Measurements from ENCODE around the gene UBL3.

The UBL3 gene

DNA sequence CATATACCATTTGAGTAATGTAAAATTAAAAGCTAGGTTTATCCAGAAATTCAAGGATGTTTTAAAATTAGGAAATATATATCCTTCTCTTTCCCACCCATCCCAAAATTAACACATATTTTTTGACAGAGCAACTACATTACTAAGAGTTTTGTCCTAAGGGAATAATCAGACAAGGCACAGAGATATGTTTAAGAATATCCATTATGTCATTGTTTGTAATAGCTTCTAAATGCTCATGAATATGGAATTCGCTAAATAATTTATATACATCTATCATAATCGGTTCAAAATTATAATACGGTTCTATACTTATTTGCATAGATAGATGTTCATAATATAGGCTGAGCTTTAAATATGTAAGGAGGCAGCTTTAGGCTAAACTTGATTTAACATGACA, 9.8 kb downstream of the UBL3 start:
- no peak overlapping the region for H3K27ac ChIP-seq (ENCODE audit: low read length)
- H3K9me3 ChIP-seq (ENCODE audit: control insufficient read depth in 1 of 2, low read length in 2 of 2): no peaks in the 10 kb centered on the region
- no peaks in the 10 kb centered on the region for H3K27me3 ChIP-seq (ENCODE audit: low read depth, low read length)
- no peaks in the 10 kb centered on the region for H3K36me3 ChIP-seq (ENCODE audit: control insufficient read depth in 1 of 2, insufficient read depth in 2 of 2, low read length in 2 of 2)
- H3K4me3 ChIP-seq (ENCODE audit: low read depth in 1 of 2, low read length in 2 of 2): no peak overlapping the region
- H3K4me1 ChIP-seq (ENCODE audit: control insufficient read depth in 1 of 2, insufficient read depth in 2 of 2, low read length in 2 of 2): peaks cover 0 to 12% of the 10 kb centered on the region in 2 donors

DNA sequence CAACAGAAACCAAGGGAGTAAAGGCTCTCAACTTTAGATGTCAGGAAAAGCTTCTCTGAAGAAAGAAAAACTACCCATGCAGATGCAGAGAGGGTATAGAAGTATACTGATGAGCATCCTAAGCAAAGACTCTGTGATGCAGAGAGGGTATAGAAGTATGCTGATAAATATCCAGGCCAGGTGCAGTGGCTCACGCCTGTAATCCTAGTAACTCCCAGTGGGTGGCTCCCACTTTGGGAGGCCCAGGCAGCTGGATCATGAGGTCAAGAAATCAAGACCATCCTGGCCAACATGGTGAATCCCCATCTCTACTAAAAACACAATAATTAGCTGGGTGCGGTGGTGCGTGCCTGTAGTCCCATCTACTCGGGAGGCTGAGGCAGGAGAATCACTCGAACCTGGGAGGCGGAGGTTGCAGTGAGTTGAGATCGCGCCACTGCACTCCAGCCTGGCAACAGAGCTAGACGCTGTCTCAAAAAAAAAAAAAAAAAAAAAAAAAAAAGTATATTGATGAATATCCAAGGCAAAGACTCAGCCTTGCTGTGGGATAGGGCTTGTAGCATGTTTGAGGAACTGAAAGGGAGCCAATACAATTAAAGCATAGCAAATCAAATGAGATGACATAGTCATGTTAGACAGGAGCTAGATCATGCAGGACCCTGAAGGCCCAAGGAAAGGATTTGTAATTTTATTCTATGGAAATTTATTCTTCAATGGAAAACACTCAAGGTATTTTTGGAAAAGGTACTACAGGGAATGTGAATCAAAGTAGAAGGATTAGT, 14.9 kb downstream of the UBL3 start:
- Histone ChIP-seq H3K36me3 (ENCODE audit: control insufficient read depth in 1 of 2, insufficient read depth in 2 of 2, low read length in 2 of 2) (no peaks in the 10 kb centered on the region), H3K27me3 (ENCODE audit: low read depth, low read length) (no peaks in the 10 kb centered on the region), H3K27ac (ENCODE audit: low read length) (no peak overlapping the region), H3K4me3 (ENCODE audit: low read depth in 1 of 2, low read length in 2 of 2) (no peak overlapping the region), H3K9me3 (ENCODE audit: control insufficient read depth in 1 of 2, low read length in 2 of 2) (no peaks in the 10 kb centered on the region), H3K4me1 (ENCODE audit: control insufficient read depth in 1 of 2, insufficient read depth in 2 of 2, low read length in 2 of 2) (peaks cover 4 to 11% of the 10 kb centered on the region in 2 donors)

DNA sequence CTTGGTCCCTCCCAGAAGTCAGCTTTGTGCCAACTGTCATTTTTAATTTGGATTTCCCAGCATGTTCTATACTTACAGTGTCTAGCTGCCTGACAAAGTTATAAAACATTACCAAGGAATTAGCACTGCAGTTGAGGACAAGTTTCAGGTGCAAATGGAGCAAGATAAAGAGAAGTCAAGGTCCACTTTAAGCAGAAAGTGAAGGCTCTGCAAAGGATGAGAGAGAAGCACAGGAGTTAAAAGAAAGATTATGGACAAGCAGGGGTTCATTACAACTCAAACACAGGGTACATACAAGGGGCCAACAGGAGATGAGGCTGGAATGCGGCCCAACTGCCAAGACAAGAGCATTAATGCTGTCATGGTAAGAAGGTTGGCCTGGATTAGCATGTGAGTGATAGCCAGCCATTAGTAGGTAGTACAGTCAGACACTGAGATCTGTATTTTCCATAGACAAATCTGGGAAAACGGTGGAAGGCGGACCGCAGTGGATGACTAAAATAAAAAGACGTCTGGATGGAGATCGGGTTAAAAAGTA, 17.6 kb downstream of the UBL3 start:
- peaks cover 4 to 15% of the 10 kb centered on the region in 2 donors for H3K4me1 ChIP-seq (ENCODE audit: control insufficient read depth in 1 of 2, insufficient read depth in 2 of 2, low read length in 2 of 2)
- H3K9me3 ChIP-seq (ENCODE audit: control insufficient read depth in 1 of 2, low read length in 2 of 2): no peaks in the 10 kb centered on the region
- no peaks in the 10 kb centered on the region for H3K27me3 ChIP-seq (ENCODE audit: low read depth, low read length)
- H3K36me3 ChIP-seq (ENCODE audit: control insufficient read depth in 1 of 2, insufficient read depth in 2 of 2, low read length in 2 of 2): no peaks in the 10 kb centered on the region
- no peak overlapping the region for H3K27ac ChIP-seq (ENCODE audit: low read length)
- no peak overlapping the region for H3K4me3 ChIP-seq (ENCODE audit: low read depth in 1 of 2, low read length in 2 of 2)

DNA sequence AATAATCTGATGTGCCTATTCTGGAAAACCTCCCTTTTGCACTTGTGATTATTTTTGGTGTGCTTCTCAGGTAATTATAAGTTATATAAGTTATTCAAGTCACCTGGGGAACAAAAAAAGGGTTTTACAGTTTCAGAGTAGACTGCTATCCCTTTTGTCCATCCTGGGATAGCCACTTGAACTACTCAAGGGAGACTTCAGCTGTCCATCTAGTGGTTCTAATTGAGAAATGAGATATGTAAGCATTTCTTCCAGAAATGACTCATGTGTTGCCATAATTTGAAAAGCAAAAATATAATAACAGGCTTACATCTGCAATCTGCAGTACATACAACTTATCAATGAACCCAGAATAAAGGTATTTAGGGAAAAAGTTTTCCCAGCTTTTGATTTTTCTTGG, 20.4 kb downstream of the UBL3 start:
- Histone ChIP-seq H3K36me3 (ENCODE audit: control insufficient read depth in 1 of 2, insufficient read depth in 2 of 2, low read length in 2 of 2) (no peaks in the 10 kb centered on the region), H3K27me3 (ENCODE audit: low read depth, low read length) (no peaks in the 10 kb centered on the region), H3K4me3 (ENCODE audit: low read depth in 1 of 2, low read length in 2 of 2) (no peak overlapping the region), H3K4me1 (ENCODE audit: control insufficient read depth in 1 of 2, insufficient read depth in 2 of 2, low read length in 2 of 2) (peaks cover 4 to 11% of the 10 kb centered on the region in 2 donors), H3K9me3 (ENCODE audit: control insufficient read depth in 1 of 2, low read length in 2 of 2) (no peaks in the 10 kb centered on the region), H3K27ac (ENCODE audit: low read length) (no peak overlapping the region)

DNA sequence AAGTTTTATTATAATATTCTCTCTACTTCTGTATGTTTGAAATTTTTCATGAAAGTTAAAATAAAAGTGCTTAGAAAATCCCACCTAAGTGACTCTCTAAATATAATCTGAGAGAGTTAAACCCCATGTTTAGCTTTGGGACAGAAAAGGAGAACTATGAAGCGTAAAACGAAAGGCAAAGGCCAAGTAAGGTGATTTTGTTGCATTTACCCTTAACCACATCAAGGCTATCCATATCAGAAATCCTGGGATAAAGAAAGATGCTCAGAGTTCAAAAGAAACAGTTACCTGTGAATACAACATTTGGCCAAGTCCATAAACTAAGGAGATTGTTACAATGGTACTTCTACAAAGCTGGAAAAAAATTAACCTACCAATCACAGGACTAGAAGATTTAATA, 31.3 kb downstream of the UBL3 start:
- Histone ChIP-seq H3K4me3 (ENCODE audit: low read depth in 1 of 2, low read length in 2 of 2) (no peak overlapping the region), H3K36me3 (ENCODE audit: control insufficient read depth in 1 of 2, insufficient read depth in 2 of 2, low read length in 2 of 2) (no peaks in the 10 kb centered on the region), H3K9me3 (ENCODE audit: control insufficient read depth in 1 of 2, low read length in 2 of 2) (no peaks in the 10 kb centered on the region), H3K27me3 (ENCODE audit: low read depth, low read length) (no peaks in the 10 kb centered on the region), H3K4me1 (ENCODE audit: control insufficient read depth in 1 of 2, insufficient read depth in 2 of 2, low read length in 2 of 2) (peaks cover 8 to 23% of the 10 kb centered on the region in 2 donors), H3K27ac (ENCODE audit: low read length) (no peak overlapping the region)

DNA sequence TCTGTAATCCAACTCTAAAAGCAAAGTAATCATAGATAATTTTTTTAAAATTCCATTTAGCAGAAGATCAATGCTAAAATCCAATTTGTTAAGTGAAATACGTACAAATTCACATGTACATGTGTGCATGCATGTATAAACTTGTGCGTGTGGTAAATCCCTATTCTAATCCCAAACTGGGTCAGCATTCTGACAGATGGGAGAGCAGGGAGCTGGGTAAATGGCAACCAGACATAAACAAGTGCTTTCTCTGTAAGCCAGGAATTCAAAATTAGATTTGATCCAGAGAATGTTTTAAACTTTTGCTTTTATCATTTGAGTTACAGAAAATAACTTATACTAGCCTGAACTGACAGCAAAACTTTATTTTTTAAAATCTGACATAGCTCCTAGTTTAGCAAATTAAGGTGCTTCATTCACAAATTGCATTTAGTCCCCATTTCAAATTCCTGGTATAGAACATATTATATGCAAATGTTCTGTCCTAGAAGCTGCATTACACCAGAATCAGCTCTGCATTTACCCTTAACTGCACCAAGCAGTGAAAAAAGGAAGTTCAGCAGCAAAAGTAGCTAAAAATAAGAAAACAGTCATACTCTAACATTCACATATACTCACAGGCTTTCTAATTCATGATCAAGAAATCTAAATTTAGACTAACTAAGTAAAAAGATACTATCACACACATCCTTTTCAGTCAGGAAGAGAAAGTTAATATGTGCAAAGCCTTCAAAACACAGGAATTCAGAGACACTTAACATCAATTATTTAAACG, 32.6 kb downstream of the UBL3 start:
- no peak overlapping the region for H3K4me3 ChIP-seq (ENCODE audit: low read depth in 1 of 2, low read length in 2 of 2)
- no peaks in the 10 kb centered on the region for H3K27me3 ChIP-seq (ENCODE audit: low read depth, low read length)
- H3K27ac ChIP-seq (ENCODE audit: low read length): no peak overlapping the region
- no peaks in the 10 kb centered on the region for H3K9me3 ChIP-seq (ENCODE audit: control insufficient read depth in 1 of 2, low read length in 2 of 2)
- peaks cover 8 to 23% of the 10 kb centered on the region in 2 donors for H3K4me1 ChIP-seq (ENCODE audit: control insufficient read depth in 1 of 2, insufficient read depth in 2 of 2, low read length in 2 of 2)
- H3K36me3 ChIP-seq (ENCODE audit: control insufficient read depth in 1 of 2, insufficient read depth in 2 of 2, low read length in 2 of 2): no peaks in the 10 kb centered on the region

DNA sequence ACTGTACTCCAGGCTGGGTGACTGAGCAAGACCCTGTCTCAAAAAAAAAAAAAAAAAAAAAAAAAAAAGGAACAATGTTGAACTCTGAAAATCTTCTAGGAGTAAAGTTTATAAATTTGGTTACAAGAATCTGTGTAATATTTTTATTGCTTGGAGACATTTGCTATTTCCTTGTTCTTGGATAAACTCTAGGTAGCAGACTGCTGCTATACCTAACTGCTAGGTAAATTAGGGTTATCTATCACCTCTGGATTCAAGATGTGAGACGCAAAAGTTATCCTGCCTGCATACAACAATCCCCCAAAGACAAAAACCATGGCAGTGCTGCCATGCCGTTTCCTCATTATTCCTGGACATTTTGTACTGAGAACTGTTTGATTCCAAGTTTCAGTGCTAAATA, 33.7 kb downstream of the UBL3 start:
- H3K4me1 ChIP-seq (ENCODE audit: control insufficient read depth in 1 of 2, insufficient read depth in 2 of 2, low read length in 2 of 2): peaks cover 8 to 23% of the 10 kb centered on the region in 2 donors
- H3K27ac ChIP-seq (ENCODE audit: low read length): no peak overlapping the region
- no peaks in the 10 kb centered on the region for H3K9me3 ChIP-seq (ENCODE audit: control insufficient read depth in 1 of 2, low read length in 2 of 2)
- no peaks in the 10 kb centered on the region for H3K27me3 ChIP-seq (ENCODE audit: low read depth, low read length)
- H3K36me3 ChIP-seq (ENCODE audit: control insufficient read depth in 1 of 2, insufficient read depth in 2 of 2, low read length in 2 of 2): no peaks in the 10 kb centered on the region
- H3K4me3 ChIP-seq (ENCODE audit: low read depth in 1 of 2, low read length in 2 of 2): no peak overlapping the region

DNA sequence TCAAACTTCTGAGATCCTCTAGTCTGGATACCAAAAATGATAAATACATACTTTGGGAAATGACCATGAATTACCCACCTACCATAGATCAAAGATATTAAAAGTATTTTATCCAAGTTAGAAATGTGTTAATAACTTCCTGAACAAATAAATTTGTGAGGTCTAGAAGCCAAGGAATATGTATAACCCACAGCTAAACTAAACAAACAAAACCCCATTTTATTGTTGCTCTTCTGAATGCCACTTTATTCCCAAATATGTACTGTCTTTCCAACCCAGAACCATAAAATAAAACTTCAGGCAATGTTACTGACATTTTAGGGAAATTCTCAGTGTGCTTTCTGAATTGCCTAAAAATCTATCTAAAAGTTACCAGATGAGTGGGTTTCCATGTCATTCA, 35.1 kb downstream of the UBL3 start:
- no peaks in the 10 kb centered on the region for H3K36me3 ChIP-seq (ENCODE audit: control insufficient read depth in 1 of 2, insufficient read depth in 2 of 2, low read length in 2 of 2)
- peaks cover 8 to 36% of the 10 kb centered on the region in 2 donors for H3K4me1 ChIP-seq (ENCODE audit: control insufficient read depth in 1 of 2, insufficient read depth in 2 of 2, low read length in 2 of 2)
- no peaks in the 10 kb centered on the region for H3K9me3 ChIP-seq (ENCODE audit: control insufficient read depth in 1 of 2, low read length in 2 of 2)
- no peak overlapping the region for H3K4me3 ChIP-seq (ENCODE audit: low read depth in 1 of 2, low read length in 2 of 2)
- H3K27ac ChIP-seq (ENCODE audit: low read length): no peak overlapping the region
- no peaks in the 10 kb centered on the region for H3K27me3 ChIP-seq (ENCODE audit: low read depth, low read length)

DNA sequence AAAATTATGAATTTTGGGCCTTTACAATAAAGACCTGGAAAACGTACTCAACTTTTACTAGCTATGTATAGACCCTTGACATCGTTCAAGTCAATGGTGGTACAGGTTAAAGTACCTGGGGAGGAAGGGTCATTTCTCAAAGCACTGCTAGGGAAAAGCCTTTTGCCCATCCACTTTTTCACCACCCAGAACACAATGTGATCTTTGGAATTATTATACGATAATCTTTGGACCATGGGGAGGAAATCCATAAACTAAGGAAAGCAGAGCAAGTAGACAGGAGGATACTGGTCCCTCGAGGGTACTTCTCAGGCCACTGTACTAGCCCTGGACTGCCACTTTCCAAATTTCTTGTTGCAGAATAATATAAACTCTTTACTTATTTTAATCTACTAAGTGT, 39.5 kb downstream of the UBL3 start:
- Histone ChIP-seq H3K27ac (ENCODE audit: low read length) (no peak overlapping the region), H3K27me3 (ENCODE audit: low read depth, low read length) (no peaks in the 10 kb centered on the region), H3K4me1 (ENCODE audit: control insufficient read depth in 1 of 2, insufficient read depth in 2 of 2, low read length in 2 of 2) (peaks cover 0 to 20% of the 10 kb centered on the region in 2 donors), H3K36me3 (ENCODE audit: control insufficient read depth in 1 of 2, insufficient read depth in 2 of 2, low read length in 2 of 2) (no peaks in the 10 kb centered on the region), H3K4me3 (ENCODE audit: low read depth in 1 of 2, low read length in 2 of 2) (no peak overlapping the region), H3K9me3 (ENCODE audit: control insufficient read depth in 1 of 2, low read length in 2 of 2) (no peaks in the 10 kb centered on the region)

DNA sequence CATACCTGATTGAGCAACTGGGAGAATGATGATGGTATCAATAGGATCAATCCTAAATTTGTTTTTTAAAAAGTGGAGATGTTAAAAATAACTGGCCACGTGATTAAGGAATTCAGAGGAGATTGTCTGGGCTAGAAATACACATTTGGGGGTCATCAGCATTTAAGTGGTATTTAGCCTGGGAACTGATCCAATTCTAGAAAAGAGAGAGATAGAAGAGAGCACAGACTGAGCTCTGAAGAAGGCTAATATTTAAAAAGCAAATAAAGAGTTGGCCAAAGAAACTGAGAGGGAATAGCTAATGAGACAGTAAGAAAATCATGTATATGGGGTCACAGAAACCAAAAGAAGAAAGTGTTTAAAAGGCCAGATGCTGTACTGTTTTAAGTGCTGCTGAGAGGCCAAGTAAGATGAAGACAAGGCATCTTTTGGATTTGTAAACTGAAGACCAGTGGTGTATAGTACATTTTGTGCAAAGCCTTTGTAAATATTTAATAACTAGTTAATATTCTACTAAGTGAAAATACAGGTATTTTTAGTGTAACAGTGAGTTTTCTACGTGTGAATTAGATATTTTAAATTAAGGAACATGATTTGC, 40.2 kb downstream of the UBL3 start:
- no peaks in the 10 kb centered on the region for H3K9me3 ChIP-seq (ENCODE audit: control insufficient read depth in 1 of 2, low read length in 2 of 2)
- peaks cover 0 to 20% of the 10 kb centered on the region in 2 donors for H3K4me1 ChIP-seq (ENCODE audit: control insufficient read depth in 1 of 2, insufficient read depth in 2 of 2, low read length in 2 of 2)
- H3K4me3 ChIP-seq (ENCODE audit: low read depth in 1 of 2, low read length in 2 of 2): no peak overlapping the region
- H3K36me3 ChIP-seq (ENCODE audit: control insufficient read depth in 1 of 2, insufficient read depth in 2 of 2, low read length in 2 of 2): no peaks in the 10 kb centered on the region
- H3K27ac ChIP-seq (ENCODE audit: low read length): no peak overlapping the region
- H3K27me3 ChIP-seq (ENCODE audit: low read depth, low read length): no peaks in the 10 kb centered on the region

DNA sequence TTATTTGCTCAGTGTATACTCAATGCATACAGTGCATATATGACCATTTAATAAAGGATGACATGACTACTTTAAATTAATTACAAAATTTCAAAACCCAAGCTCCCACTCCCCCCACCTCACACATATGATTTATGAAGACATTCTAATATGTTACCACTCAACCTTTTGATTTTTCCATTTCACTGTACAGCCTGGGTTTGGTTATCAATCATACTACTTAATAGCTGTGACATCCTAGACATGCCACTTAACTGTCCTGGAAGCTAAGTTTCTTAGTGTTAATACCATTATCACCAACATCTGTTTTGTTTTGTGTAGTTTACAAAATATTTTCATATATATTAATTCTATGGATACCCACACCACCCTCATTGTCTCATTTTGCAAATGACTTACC, 42.2 kb downstream of the UBL3 start:
- H3K4me3 ChIP-seq (ENCODE audit: low read depth in 1 of 2, low read length in 2 of 2): no peak overlapping the region
- no peaks in the 10 kb centered on the region for H3K36me3 ChIP-seq (ENCODE audit: control insufficient read depth in 1 of 2, insufficient read depth in 2 of 2, low read length in 2 of 2)
- no peaks in the 10 kb centered on the region for H3K9me3 ChIP-seq (ENCODE audit: control insufficient read depth in 1 of 2, low read length in 2 of 2)
- H3K27ac ChIP-seq (ENCODE audit: low read length): no peak overlapping the region
- H3K4me1 ChIP-seq (ENCODE audit: control insufficient read depth in 1 of 2, insufficient read depth in 2 of 2, low read length in 2 of 2): peaks cover 0 to 20% of the 10 kb centered on the region in 2 donors
- no peaks in the 10 kb centered on the region for H3K27me3 ChIP-seq (ENCODE audit: low read depth, low read length)
